Lung (tissue), 12 donors: Measurements from ENCODE around the gene KCNQ2. TPM values are rescaled to one million over a fixed set of nuclear protein-coding genes. Genes with fewer than 3 reads are reported as not detected.

ENCODE experiments used
- ATAC-seq: fragments of 200-7000 bp; cut with Tn5 transposase; one replicate; pipeline ENCODE4 v1.9.1; 2020; ENCODE audit warnings: moderate number of reproducible peaks; ENCODE audit not compliant: insufficient read depth, low FRiP score
- DNase-seq, 3 donors: peaks; one replicate each; pipeline ENCODE4 v3.0.0-alpha.2; 2013 to 2017
- H3K27ac ChIP-seq, 2 donors: one replicate each; pipeline ENCODE4 v1.5.1; 2013; ENCODE audit warnings: mild to moderate bottlenecking in 2 of 2, moderate library complexity in 2 of 2, control low read depth in 1 of 2, inconsistent platforms in 1 of 2, low read depth in 1 of 2, low read length in 1 of 2
- H3K27me3 ChIP-seq, 3 donors: one replicate each; pipeline ENCODE4 v1.5.1; 2013; ENCODE audit warnings: low read length in 2 of 3; ENCODE audit not compliant: control insufficient read depth in 3 of 3, insufficient read depth in 3 of 3
- H3K36me3 ChIP-seq, 4 donors: one replicate each; pipeline ENCODE4 v1.5.1; 2013; ENCODE audit warnings: low read length in 4 of 4, mild to moderate bottlenecking in 1 of 4, moderate library complexity in 1 of 4; ENCODE audit not compliant: control insufficient read depth in 4 of 4, insufficient read depth in 4 of 4
- H3K4me1 ChIP-seq, 5 donors: one replicate each; pipeline ENCODE4 v1.5.1; 2013; ENCODE audit warnings: low read length in 5 of 5, mild to moderate bottlenecking in 2 of 5, moderate library complexity in 1 of 5; ENCODE audit not compliant: control insufficient read depth in 5 of 5, insufficient read depth in 5 of 5
- H3K4me3 ChIP-seq: one replicate; pipeline ENCODE4 v1.5.1; 2013; ENCODE audit warnings: mild to moderate bottlenecking, control low read depth, moderate library complexity
- H3K9ac ChIP-seq, 2 donors: one replicate each; pipeline ENCODE4 v1.5.1; 2013; ENCODE audit warnings: low read length in 2 of 2, control low read depth in 1 of 2; ENCODE audit not compliant: insufficient read depth in 1 of 2
- H3K9me3 ChIP-seq, 4 donors: one replicate each; pipeline ENCODE4 v1.5.1; 2013; ENCODE audit warnings: low read length in 3 of 4, mild to moderate bottlenecking in 1 of 4, moderate library complexity in 1 of 4; ENCODE audit not compliant: control insufficient read depth in 4 of 4, insufficient read depth in 3 of 4
- CTCF ChIP-seq: IDR thresholded peaks from 2 replicates; pipeline ENCODE4 v1.5.1; 2012; ENCODE audit warnings: mild to moderate bottlenecking; ENCODE audit errors: control extremely low read depth, extremely low read depth
- WGBS, 2 donors: extraction: QIAGEN DNeasy Blood & Tissue Kit; methylation state at CpG; one replicate each; pipeline ENCODE4 v1.1.7; 2013; 5-methylcytosine and 5-hydroxymethylcytosine counted together
- polyA plus RNA-seq, 2 donors: library from polyadenylated mRNA; stranded (reverse); fragments of 200-250 nt; gene quantifications; one replicate each; pipeline ENCODE4 v1.2.1, GENCODE V29; 2013
- total RNA-seq, 2 donors: library from RNA; depleted of rRNA in 1 of 2; stranded (reverse); fragments of >200 nt in 1 of 2; gene quantifications; one replicate each; pipeline ENCODE4 v1.2.1, GENCODE V29; 2014 to 2021
- donor health status: control.
- donor health status: control.
- donor health status: Bipolar disorder and iron deficiency.
- donor health status: healthy.
- donor health status: DM: yes; HTN: yes; CAD: no.

KCNQ2 gene
- total and polyA plus RNA-seq, 4 donors: 0.18 to 6.8 (median 0.28) TPM; not detected in 1

- H3K27me3 ChIP-seq: peaks cover 0 to 31% (median 17%) of the 10 kb centered on the region in 3 donors
- peaks cover 0 to 11% (median 0%) of the 10 kb centered on the region in 5 donors for H3K4me1 ChIP-seq
- ATAC-seq (no peak), DNase-seq (no peak)
- H3K9me3 ChIP-seq: no peaks in the 10 kb centered on the region
- H3K27ac ChIP-seq: no peak within 1 kb of the TSS
- H3K4me3 ChIP-seq: no peak within 1 kb of the TSS
- WGBS, 2 donors: 4 to 5% methylated on average over 61 to 78 of the region's 79 CpGs
- no peaks in the 10 kb centered on the region for H3K36me3 ChIP-seq
- no peak for TF ChIP-seq CTCF
- H3K9ac ChIP-seq: no peak within 1 kb of the TSS
Observed at GRCh38 chr20:63360850-63361518, 111.5 kb downstream of the KCNQ2 start, which contains the start of gene CHRNA4. CHRNA4 (minus strand) TSS chr20:63361349; CDS start chr20:63361165, 184 bp downstream.

- no peaks in the 10 kb centered on the region for H3K9me3 ChIP-seq
- no peak for DNase-seq
- H3K4me1 ChIP-seq: peaks cover 0 to 11% (median 0%) of the 10 kb centered on the region in 5 donors
- 22 to 32% methylated on average over 35 to 38 of the region's 38 CpGs for WGBS, 2 donors
- no peak overlapping the region for H3K9ac ChIP-seq
- no peak overlapping the region for H3K4me3 ChIP-seq
- H3K27ac ChIP-seq: no peak overlapping the region
- TF ChIP-seq CTCF: no peak
- no peaks in the 10 kb centered on the region for H3K36me3 ChIP-seq
- H3K27me3 ChIP-seq: peaks cover 0 to 31% (median 17%) of the 10 kb centered on the region in 3 donors
- ATAC-seq: no peak
Observed at GRCh38 chr20:63359937-63360849, 112.3 kb downstream of the KCNQ2 start.

GRCh38 chr20:63359164-63359934, 113.1 kb downstream of the KCNQ2 start:
- Histone ChIP-seq H3K9ac (no peak overlapping the region), H3K9me3 (no peaks in the 10 kb centered on the region), H3K4me1 (peaks cover 0 to 11% (median 0%) of the 10 kb centered on the region in 5 donors), H3K36me3 (no peaks in the 10 kb centered on the region), H3K27me3 (peaks cover 0 to 31% (median 21%) of the 10 kb centered on the region in 3 donors), H3K4me3 (no peak overlapping the region), H3K27ac (no peak overlapping the region)
- no peak for TF ChIP-seq CTCF
- DNase-seq (no peak), ATAC-seq (no peak)
- WGBS, 2 donors: 75 to 81% methylated on average over 40 to 42 of the region's 42 CpGs
